Stimulated activated CD8-positive, alpha-beta memory T cell treated with anti-CD3 and anti-CD28 coated beads, Interleukin-7, amount 100 ng/mL, for 48 hours (primary cell): Measurements from ENCODE around the gene SELP.
"Not testable (repeated sequence)": the region's sequence is repeated elsewhere in the genome, so short reads cannot be mapped to it uniquely, and the experiment has no call there.

Experiments
- DNase-seq, 2 donors: peaks; one replicate each; pipeline ENCODE4 v3.0.0-alpha.2; 2020; ENCODE audit warnings: low read depth in 1 of 2; ENCODE audit errors: extremely low read depth in 1 of 2

The SELP gene

DNA sequence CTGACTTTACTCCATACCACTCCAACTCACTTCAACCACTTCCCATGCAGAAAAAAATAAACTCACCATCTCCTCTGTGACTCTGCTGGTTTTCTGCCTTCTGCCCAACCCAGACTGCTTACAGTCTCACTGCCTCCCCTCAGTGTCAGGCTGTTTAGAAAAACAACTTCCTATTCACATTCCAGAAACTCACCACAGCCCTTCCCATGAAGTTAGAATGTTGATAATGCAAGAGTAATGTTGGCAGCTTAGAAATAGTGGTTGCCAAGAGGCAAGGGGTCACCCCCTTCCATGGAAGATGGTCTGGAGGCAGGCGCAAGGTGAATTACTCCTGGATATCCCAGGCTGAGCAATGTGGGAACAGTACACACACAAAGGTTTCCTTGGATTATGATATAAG, at the start of gene SELP:
Gene SELP, minus strand, starts transcription at position 119 of the 400 bp plus-strand sequence. Its CDS starts 50 bp downstream, at position 69.
- DNase-seq = no peak

DNA sequence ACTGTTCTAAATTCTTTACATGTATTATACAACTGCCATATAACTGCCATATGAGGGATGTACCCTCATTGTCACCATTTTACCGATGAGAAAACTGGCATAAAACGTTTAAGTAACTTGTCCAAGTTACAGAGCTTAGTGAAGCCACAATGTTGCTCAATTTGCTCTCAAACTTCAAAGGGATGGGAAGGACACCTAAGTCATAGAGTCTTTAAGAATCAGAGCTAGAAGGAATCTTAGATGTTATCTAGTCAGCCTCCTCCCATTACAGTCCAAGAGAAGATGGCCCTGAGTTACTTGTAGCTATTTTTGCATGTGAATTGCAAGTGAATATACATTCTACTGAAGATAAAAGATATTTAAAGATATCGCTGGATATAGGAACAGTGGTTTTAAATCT, 49.8 kb upstream of the SELP start:
- DNase-seq = no peak

DNA sequence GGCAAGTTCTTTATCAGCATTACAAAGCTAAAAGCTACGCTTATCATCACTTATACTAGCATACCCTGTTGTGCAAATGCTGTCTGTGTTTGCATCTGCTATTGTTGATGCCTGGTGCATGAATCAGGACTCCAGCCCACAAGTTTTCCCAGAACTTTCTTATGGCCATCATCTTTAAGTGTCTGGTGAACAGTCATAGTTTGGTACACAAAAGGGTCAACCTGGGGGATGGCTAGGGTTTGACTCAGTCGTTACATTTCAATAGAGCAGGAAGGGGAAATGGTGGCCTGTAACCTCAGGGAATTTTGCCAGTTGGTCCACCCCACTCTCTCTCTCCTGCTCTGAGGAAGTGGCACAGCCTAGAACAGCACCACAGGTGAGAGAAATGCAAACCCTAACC, 46.1 kb upstream of the SELP start:
- no peak for DNase-seq

DNA sequence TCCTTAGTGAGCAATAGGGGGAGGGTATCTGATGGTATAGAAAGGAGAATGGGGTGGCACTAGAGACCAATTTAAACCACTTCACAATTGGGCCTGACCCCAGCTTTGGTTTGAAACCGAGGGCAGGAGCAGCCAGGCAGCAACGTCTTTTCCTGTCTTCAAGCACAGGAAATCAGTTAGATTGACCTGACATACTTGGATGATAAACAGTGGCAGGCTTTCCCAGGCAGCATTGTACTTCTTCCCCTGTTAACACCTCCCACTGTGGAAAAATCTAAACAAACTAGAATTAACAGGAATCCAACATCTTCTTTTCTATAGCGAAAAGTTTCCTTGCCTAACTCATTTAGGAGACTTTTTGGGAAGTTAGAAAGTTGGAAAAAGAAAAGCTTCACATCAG, 40.9 kb upstream of the SELP start:
- DNase-seq = no peak

DNA sequence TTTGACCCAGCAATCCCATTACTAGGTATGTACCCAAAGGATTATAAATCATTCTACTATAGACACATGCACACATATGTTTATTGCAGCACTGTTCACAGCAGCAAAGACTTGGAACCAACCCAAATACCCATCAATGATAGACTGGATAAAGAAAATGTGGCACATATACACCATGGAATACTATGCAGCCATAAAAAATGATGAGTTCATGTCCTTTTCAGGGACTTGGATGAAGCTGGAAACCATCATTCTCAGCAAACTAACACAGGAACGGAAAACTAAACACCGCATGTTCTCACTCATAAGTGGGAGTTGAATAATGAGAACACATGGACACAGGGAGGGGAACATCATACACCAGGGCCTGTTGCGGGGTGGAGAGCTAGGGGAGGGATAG, 40.3 kb upstream of the SELP start:
- DNase-seq = not testable (repeated sequence)

DNA sequence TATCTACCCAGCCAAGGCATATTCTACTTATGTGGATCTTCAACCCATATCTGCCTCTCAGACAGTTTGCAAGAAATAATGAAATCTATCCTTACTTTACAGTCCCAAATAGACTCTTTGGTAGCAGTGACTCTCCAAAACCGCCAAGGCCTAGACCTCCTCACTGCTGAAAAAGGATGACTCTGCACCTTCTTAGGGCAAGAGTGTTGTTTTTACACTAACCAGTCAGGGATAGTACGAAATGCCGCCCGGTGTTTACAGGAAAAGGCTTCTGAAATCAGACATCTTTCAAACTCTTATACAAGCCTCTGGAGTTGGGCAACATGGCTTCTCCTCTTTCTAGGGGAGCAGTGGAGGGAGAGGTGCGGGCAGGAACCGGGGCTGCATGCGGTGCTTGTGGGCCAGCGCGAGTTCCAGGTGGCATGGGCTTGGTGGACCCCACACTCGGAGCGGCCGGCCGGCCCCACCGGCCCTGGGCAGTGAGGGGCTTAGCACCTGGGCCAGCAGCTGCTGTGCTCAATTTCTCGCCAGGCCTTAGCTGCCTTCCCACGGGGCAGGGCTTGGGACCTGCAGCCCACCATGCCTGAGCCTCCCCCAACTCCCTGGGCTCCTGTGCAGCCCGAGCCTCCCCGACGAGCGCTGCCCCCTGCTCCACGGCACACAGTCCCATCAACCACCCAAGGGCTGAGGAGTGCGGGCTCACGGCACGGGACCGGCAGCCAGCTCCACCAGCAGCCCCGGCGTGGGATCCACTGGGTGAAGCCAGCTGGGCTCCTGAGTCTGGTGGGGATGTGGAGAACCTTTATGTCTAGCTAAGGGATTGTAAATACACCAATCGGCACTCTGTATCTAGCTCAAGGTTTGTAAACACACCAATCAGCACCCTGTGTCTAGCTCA, 38.0 kb upstream of the SELP start:
- DNase-seq = not testable (repeated sequence)

DNA sequence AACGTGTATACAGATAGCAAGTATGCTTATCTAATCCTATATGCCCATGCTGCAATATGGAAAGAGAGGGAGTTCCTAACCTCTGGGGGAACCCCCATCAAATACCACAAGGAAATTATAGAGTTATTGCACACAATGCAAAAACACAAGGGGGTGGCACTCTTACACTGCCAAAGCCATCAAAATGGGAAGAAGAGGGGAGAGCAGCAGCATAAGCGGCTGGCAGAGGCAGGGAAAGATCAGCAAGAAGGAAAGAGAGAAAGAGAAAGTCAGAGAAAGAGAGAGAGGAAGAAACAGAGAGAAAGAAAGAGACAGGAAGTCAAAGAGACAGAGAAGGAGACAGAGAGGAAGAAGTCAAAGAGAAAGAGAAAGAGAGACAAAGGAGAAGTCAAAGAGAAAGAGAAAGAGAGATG, 37.3 kb upstream of the SELP start:
- not testable (repeated sequence) for DNase-seq

DNA sequence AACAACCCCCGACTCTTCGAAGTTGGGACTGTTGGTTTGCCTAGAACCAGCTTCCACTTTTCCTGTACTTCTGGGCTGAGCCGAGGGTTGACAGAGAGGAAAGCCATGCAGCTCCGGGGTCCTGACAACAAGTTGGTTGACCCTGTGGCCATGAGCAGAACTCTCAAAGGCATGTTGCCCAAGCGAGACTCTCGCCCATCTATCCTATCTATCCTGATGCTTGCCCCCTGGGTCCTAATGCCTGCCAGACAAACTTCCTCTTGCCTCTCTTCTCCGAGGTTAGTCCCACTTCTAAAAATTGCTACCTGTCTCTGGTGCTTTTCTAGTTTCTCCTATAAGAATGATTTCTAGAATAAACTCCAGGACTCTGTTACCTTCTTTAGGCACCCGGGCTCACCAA, 32.8 kb upstream of the SELP start:
- DNase-seq = not testable (repeated sequence)

DNA sequence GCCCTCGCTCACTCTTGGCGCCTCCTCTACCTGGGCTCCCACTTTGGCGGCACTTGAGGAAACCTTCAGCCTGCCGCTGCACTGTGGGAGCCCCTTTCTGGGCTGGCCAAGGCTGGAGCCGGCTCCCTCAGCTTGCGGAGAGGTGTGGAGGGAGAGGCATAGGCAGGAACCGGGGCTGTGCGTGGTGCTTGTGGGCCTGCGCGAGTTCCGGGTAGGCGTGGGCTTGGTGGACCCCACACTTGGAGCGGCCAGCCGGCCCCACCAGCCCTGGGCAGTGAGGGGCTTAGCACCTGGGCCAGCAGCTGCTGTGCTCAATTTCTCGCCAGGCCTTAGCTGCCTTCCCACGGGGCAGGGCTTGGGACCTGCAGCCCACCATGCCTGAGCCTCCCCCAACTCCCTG, 31.1 kb upstream of the SELP start:
- DNase-seq = not testable (repeated sequence)

DNA sequence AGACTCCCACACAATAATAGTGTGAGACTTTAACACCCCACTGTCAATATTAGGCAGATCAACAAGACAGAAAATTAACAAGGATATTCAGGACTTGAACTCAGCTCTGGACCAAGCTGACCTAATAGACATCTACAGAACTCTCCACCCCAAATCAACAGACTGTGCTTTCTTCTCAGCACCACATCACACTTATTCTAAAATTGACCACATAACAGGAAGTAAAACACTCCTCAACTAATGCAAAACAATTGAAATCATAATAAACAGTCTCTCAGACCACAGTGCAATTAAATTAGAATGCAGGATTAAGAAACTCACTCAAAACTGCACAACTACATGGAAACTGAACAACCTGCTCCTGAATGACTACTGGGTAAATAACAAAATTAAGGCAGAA, 28.9 kb upstream of the SELP start:
- not testable (repeated sequence) for DNase-seq

DNA sequence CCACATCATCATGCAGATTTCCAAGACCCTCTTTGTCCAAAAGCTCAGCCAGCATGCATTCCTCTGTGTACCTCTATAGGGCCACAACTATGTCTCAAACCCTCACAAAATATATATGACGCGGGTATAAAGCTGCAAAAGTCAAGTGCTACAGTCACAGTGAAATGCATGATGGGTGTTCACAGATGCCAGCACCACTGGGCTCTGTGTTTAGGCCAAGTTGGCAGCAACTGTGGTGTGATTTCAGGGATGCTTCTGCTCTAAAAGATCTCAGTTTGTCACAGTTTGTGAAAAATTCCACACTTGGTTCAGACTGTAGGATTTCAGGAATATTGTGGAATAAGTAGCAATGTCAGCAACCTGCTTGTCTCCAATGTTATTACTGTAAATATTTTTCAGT, 23.9 kb upstream of the SELP start:
- DNase-seq = no peak

DNA sequence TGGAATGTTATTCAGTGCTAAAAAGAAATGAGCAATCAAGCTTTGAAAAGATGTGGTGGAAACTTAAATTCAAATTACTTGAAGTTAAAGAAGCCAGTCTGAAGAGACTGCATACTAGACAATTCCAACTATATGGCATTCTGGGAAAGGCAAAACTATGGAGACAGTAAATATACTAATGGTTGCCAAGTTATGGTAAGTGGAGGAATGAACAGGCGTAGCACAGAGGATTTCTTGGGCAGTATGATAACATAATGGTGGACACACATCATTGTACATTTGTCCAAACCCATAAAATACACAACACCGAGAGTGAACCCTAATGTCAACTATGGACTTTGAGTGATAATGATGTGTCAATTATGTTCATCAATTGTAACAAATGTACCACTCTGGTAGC, 21.1 kb upstream of the SELP start:
- DNase-seq = no peak

DNA sequence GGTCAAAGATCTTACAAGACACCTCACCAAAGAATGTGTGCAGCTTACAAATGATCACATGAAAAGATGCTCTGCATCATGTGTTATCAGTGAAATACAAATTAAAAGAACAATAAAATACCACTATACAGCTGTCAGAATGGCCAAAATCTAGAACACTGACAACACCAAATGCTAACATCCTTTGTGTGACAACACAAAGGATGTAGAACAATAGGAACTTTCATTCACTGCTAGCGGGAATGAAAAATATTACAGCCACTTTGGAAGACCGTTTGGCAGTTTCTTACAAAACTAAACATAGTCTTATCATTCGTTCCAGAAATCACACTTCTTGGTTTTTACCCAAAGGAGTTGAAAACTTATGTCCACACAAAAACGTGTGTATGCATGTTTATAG, 20.6 kb upstream of the SELP start:
- DNase-seq = no peak

DNA sequence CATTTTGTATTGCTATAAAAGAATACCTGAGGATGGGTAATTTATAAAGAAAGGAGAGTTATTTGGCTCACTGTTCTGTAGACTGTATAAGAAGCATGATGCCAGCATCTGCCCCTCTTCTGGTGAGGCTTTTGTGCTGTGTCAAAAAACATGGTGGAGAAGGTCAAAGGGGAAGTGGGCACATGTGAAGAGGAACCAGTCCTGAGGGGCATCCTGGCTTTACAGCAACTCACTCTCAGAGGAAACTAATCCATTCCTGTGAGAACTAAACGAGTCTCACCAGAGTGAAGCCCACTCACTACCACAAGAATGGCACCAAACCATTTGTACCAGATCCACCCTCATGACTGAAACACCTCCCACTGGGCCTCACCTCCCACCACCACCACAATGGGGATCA, 18.8 kb upstream of the SELP start:
- no peak for DNase-seq

DNA sequence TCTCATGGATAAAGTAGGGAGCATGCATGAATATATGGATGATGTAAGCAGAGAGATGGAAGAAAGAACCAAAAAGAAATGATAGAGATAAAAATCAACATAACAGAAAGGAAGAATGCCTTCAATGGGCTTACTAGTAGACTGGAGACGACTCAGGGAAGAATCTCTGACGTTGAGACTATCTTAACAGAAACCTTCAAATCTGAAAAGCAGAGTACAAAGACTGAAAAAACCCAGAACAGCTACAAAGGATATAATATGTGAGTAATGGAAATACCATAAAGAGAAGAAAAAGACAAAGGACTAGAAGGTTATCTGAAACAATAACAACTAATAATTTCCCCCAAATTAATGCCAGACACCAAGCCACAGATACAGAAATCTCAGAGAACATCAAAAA, 18.3 kb upstream of the SELP start:
- DNase-seq = no peak

DNA sequence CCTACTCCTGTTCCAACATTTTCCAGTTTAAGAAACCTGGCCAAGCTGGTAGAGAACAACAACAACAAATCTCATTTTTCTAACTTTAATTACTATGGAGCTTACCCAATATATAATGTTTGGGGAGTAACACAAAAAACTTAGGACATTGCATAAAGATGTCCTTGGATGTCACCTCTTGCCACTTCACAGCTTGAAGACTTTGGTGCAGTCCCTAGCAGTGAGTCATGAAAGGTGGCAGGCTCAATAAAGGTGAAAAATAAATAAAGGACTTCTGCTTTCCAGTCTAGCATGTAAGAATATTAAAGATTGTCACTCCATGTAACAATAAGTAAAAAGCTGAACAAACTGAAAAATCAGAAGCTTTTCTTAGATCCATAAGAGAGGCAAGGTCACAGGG, 17.6 kb upstream of the SELP start:
- no peak for DNase-seq

DNA sequence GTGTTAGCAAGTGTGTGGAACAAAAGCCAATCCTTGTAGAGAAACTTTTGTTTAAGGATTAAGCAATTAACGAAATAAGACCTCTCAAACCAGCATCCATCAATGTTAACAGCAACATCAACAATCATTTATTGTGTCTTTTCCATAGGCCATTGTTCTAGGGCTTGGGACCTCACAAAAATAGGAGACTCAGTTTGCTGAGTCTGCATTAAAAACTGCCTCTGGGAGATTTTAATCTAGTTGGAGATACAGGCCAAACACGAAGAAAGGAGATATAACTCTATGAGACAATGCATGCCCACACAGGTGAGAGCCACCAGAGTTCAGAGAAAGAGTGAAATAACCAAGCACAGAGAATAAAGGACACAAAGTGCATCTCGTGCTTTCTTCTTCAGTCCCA, 14.4 kb upstream of the SELP start:
- DNase-seq = no peak

DNA sequence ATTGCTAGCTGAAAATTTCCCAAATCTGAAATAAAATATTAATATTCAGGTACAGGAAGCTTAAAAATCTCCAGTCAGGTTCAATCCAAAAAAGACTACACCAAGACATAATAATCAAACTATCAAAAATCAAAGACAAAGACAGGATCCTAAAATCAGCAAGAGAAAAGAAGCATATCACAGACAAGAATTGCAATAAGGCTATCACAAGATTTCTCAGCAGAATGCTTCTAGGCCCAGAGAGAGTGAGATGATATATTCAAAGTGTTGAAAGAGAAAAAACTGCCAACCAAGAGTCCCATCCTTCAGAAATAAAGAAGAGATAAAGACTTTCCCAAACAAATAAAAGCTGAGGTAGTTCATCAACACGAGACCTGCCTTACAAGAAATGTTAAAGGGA, 5.0 kb upstream of the SELP start:
- DNase-seq = no peak

DNA sequence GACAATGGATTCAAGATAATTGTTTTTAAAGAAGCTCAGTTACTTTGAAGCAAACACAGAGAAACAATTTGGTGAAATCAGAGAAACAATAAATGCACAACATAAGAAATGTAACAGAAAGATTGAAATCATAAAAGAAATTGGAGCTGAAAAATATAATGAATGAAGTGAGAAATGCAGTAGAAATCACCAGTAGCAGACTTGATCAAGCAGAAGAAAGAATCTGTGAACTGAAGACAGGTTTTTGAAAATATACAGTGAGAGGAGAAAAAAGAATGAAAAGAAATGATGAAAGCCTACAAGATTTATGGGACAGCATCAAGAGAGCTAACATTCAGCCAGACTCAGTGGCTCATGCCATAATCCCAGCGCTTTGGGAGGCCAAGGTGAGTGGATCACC, 4.2 kb upstream of the SELP start:
- DNase-seq = no peak

DNA sequence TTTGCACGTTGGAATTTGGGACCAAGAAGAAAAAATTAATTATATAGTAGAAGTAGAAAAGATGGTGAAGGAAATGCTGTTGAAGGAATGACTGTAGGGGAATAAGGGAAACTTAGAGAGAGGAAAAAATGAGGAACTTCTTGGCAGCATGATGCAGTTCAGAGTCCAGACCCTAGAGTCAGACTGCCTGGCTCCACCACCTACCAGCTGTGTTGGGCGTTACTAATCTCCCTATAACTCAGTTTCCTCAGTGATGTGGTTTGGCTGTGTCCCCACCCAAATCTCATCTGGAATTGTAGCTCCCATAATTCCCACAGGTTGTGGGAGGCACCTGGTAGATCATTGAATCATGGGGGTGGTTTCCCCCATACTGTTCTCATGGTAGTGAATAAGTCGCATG, 1.3 kb upstream of the SELP start:
- no peak for DNase-seq

DNA sequence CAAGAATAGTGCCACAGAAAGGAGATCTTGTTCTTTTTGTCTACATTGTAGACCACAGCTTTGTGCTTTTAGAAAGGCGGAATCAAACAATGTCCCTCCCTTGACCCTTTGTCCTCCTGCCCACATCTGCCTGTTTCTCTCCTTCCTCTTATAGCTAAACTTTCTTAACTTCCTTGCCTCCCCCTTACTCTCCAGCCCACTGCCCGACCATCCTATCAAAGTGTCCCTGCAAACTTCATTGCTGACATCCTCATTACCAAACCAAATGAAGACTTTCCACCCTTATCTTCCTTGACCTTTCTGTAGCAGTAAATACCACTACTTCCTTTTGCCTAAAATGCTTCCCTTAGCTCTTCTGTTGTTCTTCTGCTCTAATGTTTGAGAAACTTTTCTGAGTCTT, 5.0 kb downstream of the SELP start:
- DNase-seq = no peak

DNA sequence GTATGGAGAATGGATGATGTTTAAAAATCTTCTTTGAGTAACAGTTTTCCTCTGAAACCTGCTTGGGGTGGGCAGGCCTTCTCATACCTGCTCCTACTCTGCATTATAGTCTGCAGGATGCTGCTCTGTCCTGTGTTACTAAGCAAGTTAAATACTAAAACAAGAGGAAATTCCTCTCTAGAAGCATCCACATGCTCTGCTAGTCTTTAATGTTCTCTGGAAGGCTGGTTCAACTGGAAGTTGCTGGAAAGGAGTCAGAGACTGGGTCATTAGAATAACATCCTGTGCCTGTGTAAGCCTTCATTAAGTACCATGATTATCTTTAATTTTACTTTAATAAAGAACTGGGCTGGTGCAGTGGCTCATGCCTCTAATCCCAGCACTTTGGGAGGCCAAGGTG, 5.8 kb downstream of the SELP start:
- DNase-seq = no peak
